ENCODE data around the gene PLCH1. TPM values are rescaled to one million over a fixed set of nuclear protein-coding genes. Genes with fewer than 3 reads are reported as not detected.

PLCH1 gene
- total RNA-seq, 2 experiments from 2014 or later = 0.06 TPM; not detected in 1

DNA sequence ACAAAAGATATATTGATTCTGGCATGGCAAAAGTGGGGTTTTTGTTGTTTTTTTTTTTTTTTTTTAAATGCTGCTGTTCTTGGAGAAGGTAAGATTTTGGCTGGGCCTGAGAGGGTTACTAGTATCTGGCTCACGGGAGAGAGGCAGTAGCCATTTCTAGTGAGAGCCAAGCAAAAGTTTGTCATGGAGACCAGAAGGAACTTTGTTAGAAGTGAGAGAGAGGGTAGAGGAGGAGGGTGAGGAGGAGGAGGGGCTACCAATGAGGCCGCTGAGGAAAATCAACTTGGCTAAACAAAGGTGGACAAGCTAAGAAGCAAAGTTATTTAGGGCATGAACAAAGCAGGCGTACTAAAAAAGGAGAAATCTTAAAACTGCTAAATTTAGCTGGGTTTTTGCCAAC is 402.5 kb downstream of the PLCH1 start:
- ChIA-PET POLR2A (interaction anchor here (0.7 to 1.1 kb wide), 3 partner anchors 9 to 62 kb away, joined by 3 to 4 read pairs (median 3); no protein-coding TSS in a partner anchor), CTCF (ENCODE audit: unreplicated experiment) (no interaction called here)
- no peak for DNase-seq (ENCODE audit: low spot score)
- Histone ChIP-seq H3K79me2 (ENCODE audit: insufficient read depth, low read depth, low read length) (no peaks in the 10 kb centered on the region), H3K9me2 (ENCODE audit: insufficient read depth, low read length) (no peaks in the 10 kb centered on the region), H3K9me3 (ENCODE audit: low read length) (no peaks in the 10 kb centered on the region), H4K20me1 (ENCODE audit: insufficient read depth, low read length) (no peaks in the 10 kb centered on the region), H2AFZ (ENCODE audit: low read length) (no peak overlapping the region), H3K4me3 (ENCODE audit: low read depth, low read length, poor library complexity, severe bottlenecking) (no peak overlapping the region), H3K27ac (ENCODE audit: low read depth, low read length, poor library complexity, severe bottlenecking) (no peak overlapping the region), H3K36me3 (ENCODE audit: insufficient read depth, low read length) (no peaks in the 10 kb centered on the region), H3K4me2 (ENCODE audit: low read length) (no peak overlapping the region), H3K4me1 (ENCODE audit: insufficient read depth, low read length, poor library complexity, severe bottlenecking) (no peaks in the 10 kb centered on the region)
- no peak for TF ChIP-seq EZH2phosphoT487 (IDR thresholded peaks at IDR 0.05; ENCODE audit: borderline replicate concordance, low read depth, low read length)
- no peak for TF ChIP-seq CTCF (conservative IDR thresholded peaks at IDR 0.05; ENCODE audit: low read length)
- no TSS peak for BruUV-seq (replicated peaks)
- intact Hi-C loops (cut with micrococcal nuclease; ENCODE audit: unreplicated experiment) = no loop called here

DNA sequence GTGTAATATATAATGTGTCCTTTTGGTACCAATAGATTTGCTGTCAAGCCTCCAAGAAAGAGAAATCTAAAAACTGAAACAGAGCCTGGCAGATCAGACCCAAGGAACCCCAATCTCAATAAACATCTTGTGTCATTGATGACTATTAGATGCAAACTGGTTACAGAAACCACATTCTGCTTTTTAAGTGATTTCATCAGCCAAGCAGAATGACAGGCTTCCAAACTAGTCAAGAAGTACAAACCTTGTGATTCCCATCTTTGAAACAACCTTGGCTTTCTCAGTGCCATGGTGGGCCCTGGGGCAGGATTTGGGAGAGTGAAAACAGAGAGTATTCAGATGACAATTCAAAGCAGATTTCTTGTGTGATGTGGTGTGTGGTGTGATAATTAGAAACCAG is 405.8 kb downstream of the PLCH1 start:
- no peak overlapping the region for H3K27ac ChIP-seq (ENCODE audit: low read depth, low read length, poor library complexity, severe bottlenecking)
- H3K4me2 ChIP-seq (ENCODE audit: low read length) = no peak overlapping the region
- H3K4me1 ChIP-seq (ENCODE audit: insufficient read depth, low read length, poor library complexity, severe bottlenecking) = no peaks in the 10 kb centered on the region
- no peak for TF ChIP-seq CTCF (conservative IDR thresholded peaks at IDR 0.05; ENCODE audit: low read length)
- TF ChIP-seq EZH2phosphoT487 (IDR thresholded peaks at IDR 0.05; ENCODE audit: borderline replicate concordance, low read depth, low read length) = no peak
- no TSS peak for BruUV-seq (replicated peaks)
- H4K20me1 ChIP-seq (ENCODE audit: insufficient read depth, low read length) = no peaks in the 10 kb centered on the region
- intact Hi-C loops (cut with micrococcal nuclease; ENCODE audit: unreplicated experiment) = no loop called here
- no peak overlapping the region for H3K4me3 ChIP-seq (ENCODE audit: low read depth, low read length, poor library complexity, severe bottlenecking)
- no peaks in the 10 kb centered on the region for H3K79me2 ChIP-seq (ENCODE audit: insufficient read depth, low read depth, low read length)
- no peaks in the 10 kb centered on the region for H3K36me3 ChIP-seq (ENCODE audit: insufficient read depth, low read length)
- ChIA-PET CTCF (ENCODE audit: unreplicated experiment) (no interaction called here), POLR2A (no interaction called here)
- no peaks in the 10 kb centered on the region for H3K9me3 ChIP-seq (ENCODE audit: low read length)
- H3K9me2 ChIP-seq (ENCODE audit: insufficient read depth, low read length) = no peaks in the 10 kb centered on the region
- H2AFZ ChIP-seq (ENCODE audit: low read length) = no peak overlapping the region
- no peak for DNase-seq (ENCODE audit: low spot score)

DNA sequence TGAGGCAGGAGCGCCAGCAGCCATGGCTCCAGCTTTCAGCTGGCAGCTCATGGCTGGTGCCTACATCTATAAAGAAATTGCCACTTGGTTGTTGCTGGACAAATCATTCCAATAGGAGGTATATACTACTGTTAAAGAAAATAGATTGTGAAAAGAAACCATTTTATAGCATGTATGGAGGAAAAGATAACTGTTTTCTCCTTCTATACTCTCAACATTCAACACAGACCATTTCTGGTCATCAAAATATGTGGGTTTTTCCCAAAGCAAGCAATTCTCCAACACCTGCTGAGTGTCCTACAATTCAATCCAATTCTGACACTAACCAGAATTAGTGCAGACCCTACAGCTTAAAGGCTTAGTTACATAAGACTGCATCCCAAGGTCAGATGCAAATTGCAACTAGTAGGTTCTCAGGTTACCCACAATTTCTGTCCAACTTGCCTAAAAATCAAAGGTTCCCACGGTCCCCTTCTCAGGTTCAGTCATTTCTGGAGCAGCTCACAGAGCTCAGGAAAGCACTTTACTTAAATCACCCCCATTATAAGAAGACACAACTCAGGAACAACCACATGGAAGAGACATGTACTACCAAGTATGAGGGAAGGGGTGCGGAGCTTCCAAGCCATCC is 409.0 kb downstream of the PLCH1 start:
- Histone ChIP-seq H3K4me2 (ENCODE audit: low read length) (no peak overlapping the region), H4K20me1 (ENCODE audit: insufficient read depth, low read length) (no peaks in the 10 kb centered on the region), H2AFZ (ENCODE audit: low read length) (no peak overlapping the region), H3K4me3 (ENCODE audit: low read depth, low read length, poor library complexity, severe bottlenecking) (no peak overlapping the region), H3K36me3 (ENCODE audit: insufficient read depth, low read length) (no peaks in the 10 kb centered on the region), H3K27ac (ENCODE audit: low read depth, low read length, poor library complexity, severe bottlenecking) (no peak overlapping the region), H3K9me2 (ENCODE audit: insufficient read depth, low read length) (no peaks in the 10 kb centered on the region), H3K4me1 (ENCODE audit: insufficient read depth, low read length, poor library complexity, severe bottlenecking) (no peaks in the 10 kb centered on the region), H3K9me3 (ENCODE audit: low read length) (no peaks in the 10 kb centered on the region), H3K79me2 (ENCODE audit: insufficient read depth, low read depth, low read length) (no peaks in the 10 kb centered on the region)
- no peak for DNase-seq (ENCODE audit: low spot score)
- BruUV-seq (replicated peaks) = no TSS peak
- no peak for TF ChIP-seq EZH2phosphoT487 (IDR thresholded peaks at IDR 0.05; ENCODE audit: borderline replicate concordance, low read depth, low read length)
- TF ChIP-seq CTCF (conservative IDR thresholded peaks at IDR 0.05; ENCODE audit: low read length) = no peak
- ChIA-PET POLR2A (interaction anchor here (0.7 kb wide), 1 partner anchor 603 kb away, joined by 3 read pairs; no protein-coding TSS in a partner anchor), CTCF (ENCODE audit: unreplicated experiment) (no interaction called here)
- intact Hi-C loops (cut with micrococcal nuclease; ENCODE audit: unreplicated experiment) = no loop called here

All from OCI-LY7 (cell line).